Muscle layer of colon (tissue), 2 donors: ENCODE results near the gene PSAP.

Source experiments
- H3K27ac ChIP-seq: one replicate; pipeline ENCODE4 v1.7.0; 2013; ENCODE audit warnings: low read depth, mild to moderate bottlenecking, low read length, moderate library complexity
- H3K27me3 ChIP-seq, 2 donors: one replicate each; pipeline ENCODE4 v1.7.0; 2013; ENCODE audit warnings: low read length in 2 of 2, mild to moderate bottlenecking in 2 of 2; ENCODE audit not compliant: insufficient read depth in 2 of 2, control insufficient read depth in 1 of 2
- H3K36me3 ChIP-seq: one replicate; pipeline ENCODE4 v1.7.0; 2013; ENCODE audit warnings: mild to moderate bottlenecking, low read length; ENCODE audit not compliant: insufficient read depth
- H3K4me1 ChIP-seq: one replicate; pipeline ENCODE4 v1.7.0; 2013; ENCODE audit warnings: mild to moderate bottlenecking, low read length; ENCODE audit not compliant: insufficient read depth
- H3K4me3 ChIP-seq, 2 donors: one replicate each; pipeline ENCODE4 v1.7.0; 2013; ENCODE audit warnings: low read length in 2 of 2, low read depth in 1 of 2, mild to moderate bottlenecking in 1 of 2, moderate library complexity in 1 of 2
- H3K9ac ChIP-seq: one replicate; pipeline ENCODE4 v1.7.0; 2013; ENCODE audit warnings: low read length
- H3K9me3 ChIP-seq: one replicate; pipeline ENCODE4 v1.7.0; 2013; ENCODE audit warnings: mild to moderate bottlenecking, low read length
- donor health status: abdominal sarcoma.
- donor health status: Adenocarcinoma of cecum.

Gene PSAP

DNA sequence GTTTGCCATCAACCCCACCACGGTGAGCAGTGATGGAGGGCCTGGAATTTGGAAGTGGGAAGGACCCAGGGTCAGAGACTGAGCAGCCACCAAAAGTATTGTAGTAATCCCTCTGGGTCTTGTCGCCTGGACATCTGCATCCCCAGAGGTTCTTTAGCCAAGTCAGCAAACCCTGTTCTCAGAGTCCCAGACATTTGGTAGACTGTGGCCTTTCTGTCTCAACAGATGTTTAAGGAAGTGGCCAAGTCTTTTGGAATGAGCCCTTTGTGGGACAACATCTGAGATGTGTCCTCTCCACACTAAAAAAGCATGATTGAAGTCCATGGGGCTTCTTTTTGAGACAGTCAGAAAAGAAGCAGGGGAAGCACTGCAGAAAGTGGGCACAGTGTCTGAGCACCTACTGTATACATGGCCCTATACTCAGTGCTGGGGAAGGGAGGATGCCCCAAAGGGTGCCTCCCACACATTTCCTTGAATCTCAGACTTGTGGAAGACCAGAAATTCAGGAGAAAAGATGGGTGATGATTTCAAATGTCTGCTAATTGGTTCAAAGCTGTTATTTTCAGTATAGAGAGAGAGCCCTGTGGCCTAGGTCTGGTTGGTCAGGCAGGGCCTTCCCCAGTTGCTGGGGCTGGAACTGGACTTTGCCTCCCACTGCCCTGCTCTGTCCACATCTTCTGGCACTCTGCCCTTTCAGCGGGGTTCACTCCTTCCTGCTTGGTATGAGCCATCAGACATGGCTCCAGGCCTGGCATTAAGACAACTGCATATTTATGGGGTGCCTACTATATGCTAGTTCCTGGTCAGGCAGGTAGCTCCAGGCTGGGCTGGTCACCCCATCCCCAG, 51.2 kb downstream of the PSAP start:
- no peaks in the 10 kb centered on the region for H3K9me3 ChIP-seq
- H3K27ac ChIP-seq, result no peak overlapping the region
- H3K4me3 ChIP-seq, result no peak overlapping the region
- no peak overlapping the region for H3K9ac ChIP-seq
- H3K27me3 ChIP-seq, result no peaks in the 10 kb centered on the region
- H3K4me1 ChIP-seq, result no peaks in the 10 kb centered on the region
- no peaks in the 10 kb centered on the region for H3K36me3 ChIP-seq

DNA sequence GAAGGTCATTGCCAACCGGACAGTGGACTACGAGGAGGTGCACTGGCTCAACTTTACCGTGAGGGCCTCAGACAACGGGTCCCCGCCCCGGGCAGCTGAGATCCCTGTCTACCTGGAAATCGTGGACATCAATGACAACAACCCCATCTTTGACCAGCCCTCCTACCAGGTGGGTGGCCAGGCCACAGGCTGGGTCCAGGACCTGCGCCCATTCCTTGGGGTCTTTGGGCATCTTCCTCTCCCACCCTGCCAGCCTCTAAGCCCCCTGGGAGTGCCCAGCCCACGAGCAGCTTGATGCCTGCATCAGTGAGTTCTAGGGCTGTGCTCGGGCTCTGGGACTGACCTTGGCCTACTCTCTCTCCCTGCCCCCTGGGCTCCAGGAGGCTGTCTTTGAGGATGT, 51.9 kb downstream of the PSAP start:
- Histone ChIP-seq H3K27ac (no peak overlapping the region), H3K9ac (no peak overlapping the region), H3K36me3 (no peaks in the 10 kb centered on the region), H3K9me3 (peaks cover 3% of the 10 kb centered on the region), H3K4me3 (no peak overlapping the region), H3K4me1 (no peaks in the 10 kb centered on the region), H3K27me3 (no peaks in the 10 kb centered on the region)

DNA sequence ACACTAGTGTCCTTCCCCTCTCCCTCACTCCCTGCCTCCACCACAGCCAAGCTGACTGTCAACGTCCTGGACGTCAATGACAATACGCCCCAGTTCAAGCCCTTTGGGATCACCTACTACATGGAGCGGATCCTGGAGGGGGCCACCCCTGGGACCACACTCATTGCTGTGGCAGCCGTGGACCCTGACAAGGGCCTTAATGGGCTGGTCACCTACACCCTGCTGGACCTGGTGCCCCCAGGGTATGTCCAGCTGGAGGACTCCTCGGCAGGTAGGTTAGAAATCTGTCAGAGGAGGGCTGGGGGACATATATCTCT, 52.8 kb downstream of the PSAP start:
- Histone ChIP-seq H3K36me3 (no peaks in the 10 kb centered on the region), H3K4me3 (no peak overlapping the region), H3K27me3 (no peaks in the 10 kb centered on the region), H3K9ac (no peak overlapping the region), H3K9me3 (peaks cover 3% of the 10 kb centered on the region), H3K27ac (no peak overlapping the region), H3K4me1 (no peaks in the 10 kb centered on the region)

DNA sequence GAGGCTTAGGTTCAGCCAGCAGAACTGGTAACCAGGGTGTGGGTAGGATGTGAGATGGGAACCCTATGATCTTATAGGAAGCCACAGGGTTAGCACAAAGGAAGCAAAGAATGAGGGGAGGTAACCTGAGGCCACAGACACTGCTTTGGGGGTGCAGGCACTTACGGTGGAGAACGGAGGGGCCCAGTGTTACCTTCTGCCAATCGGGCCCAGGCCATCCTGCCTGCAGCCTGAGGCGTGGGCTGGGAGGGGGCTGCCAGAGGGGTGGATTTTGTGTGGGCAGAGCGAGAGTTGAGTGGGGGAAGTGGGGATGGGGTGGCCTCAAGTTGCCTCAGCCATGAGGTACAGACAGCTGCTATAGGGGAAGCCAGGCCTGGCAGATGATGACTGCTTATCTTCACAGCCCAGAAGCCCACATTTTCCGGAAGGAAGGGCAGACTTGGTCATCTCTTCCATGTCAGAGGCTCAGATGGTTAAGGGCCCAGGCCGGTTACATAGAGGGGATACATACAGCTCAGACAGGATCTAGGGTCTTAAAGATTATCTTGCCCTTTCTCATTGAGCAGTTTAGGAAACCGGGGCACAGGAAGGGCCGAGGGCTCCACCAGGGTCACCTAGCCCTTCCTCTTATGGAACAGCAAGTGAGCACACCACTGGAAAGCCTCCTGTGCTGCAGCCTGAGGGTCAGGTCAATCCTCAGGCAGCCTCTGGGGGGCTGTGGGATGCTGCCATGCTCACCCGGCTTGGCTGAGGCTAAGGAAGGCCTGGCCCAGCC, 53.3 kb downstream of the PSAP start:
- no peak overlapping the region for H3K4me3 ChIP-seq
- no peaks in the 10 kb centered on the region for H3K36me3 ChIP-seq
- no peaks in the 10 kb centered on the region for H3K27me3 ChIP-seq
- no peaks in the 10 kb centered on the region for H3K4me1 ChIP-seq
- H3K27ac ChIP-seq, result no peak overlapping the region
- no peak overlapping the region for H3K9ac ChIP-seq
- H3K9me3 ChIP-seq, result peaks cover 3% of the 10 kb centered on the region

DNA sequence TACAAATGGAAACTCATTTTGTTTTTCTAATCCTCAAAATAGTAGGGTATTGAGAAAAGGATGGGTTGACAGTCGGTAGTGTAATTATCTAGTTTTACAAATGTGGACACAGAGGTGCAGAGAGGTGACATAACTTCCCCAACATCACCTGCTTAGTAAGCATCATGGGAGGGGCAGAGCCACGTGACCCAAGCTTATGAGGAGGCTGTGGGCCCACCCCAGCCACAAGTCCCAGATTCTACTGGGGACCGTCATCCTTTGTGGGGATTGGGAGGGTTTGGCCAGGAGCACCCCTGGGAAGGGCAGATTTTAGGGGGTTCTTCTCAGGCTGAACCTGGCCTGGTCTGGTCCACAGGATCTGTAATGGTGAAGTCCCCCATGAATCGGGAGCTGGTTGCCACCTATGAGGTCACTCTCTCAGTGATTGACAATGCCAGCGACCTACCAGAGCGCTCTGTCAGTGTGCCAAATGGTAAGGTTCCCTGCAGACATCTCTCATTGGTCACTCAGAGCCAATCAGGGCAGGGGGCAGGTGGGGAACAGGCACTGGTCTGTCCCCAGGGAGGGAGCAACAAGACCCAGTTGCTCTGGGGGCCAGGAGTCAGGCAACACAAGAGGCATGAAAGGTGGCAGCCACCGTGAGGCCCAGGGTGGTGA, 54.2 kb downstream of the PSAP start:
- H3K4me1 ChIP-seq, result no peaks in the 10 kb centered on the region
- peaks cover 3% of the 10 kb centered on the region for H3K9me3 ChIP-seq
- H3K9ac ChIP-seq, result no peak overlapping the region
- H3K4me3 ChIP-seq, result no peak overlapping the region
- no peaks in the 10 kb centered on the region for H3K27me3 ChIP-seq
- H3K36me3 ChIP-seq, result no peaks in the 10 kb centered on the region
- H3K27ac ChIP-seq, result no peak overlapping the region

DNA sequence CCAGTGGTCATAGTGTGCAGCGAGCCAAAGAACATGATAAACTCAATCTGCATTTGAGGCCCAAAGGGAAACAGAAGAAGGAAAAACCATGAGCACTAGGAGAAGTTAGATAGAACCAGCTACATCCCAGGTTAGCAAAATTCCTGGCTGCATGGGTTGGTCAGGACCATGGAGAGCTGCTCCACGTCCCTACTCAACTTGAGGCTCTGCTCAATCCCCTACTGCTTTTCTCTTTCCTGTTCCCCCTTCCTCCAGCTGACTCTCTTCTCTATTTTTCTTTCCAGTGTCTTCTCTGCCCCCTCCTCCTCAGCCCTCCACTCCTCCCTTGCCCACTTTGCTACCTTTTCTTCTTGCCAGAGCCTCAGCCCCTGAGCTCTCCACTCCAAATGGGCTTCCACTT, 55.8 kb downstream of the PSAP start:
- Histone ChIP-seq H3K36me3 (no peaks in the 10 kb centered on the region), H3K9me3 (peaks cover 3% of the 10 kb centered on the region), H3K9ac (no peak overlapping the region), H3K27ac (no peak overlapping the region), H3K27me3 (no peaks in the 10 kb centered on the region), H3K4me1 (no peaks in the 10 kb centered on the region), H3K4me3 (no peak overlapping the region)

DNA sequence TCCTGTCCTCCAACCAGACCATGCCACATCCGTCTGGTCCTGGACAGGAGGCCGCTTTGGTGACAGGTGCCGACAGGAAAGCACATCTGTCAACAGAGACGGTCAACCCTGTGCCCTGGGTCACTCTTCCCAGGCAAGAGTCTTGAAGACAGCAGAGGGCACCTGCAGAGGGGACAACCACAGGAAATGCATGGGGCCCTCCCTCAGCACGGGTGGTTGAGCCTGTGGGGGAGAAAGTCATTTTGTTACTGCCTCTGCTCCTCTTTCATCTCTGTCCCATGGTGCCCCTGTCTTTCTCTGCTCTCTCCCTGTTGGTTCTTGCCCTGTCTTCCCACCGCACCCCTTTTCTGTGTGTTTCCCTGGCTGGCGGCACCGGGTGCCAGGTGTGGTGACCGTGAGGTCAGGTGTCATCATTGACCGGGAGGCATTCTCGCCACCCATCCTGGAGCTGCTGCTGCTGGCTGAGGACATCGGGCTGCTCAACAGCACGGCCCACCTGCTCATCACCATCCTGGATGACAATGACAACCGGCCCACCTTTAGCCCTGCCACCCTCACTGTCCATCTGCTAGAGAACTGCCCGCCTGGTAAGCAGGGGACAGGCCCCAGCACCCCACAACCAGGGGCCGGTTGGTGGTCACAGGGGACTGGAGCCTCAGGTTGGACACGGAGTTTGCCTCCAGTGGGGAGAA, 60.2 kb downstream of the PSAP start:
- Histone ChIP-seq H3K4me3 (no peak overlapping the region), H3K27ac (no peak overlapping the region), H3K9me3 (peaks cover 3% of the 10 kb centered on the region), H3K4me1 (no peaks in the 10 kb centered on the region), H3K36me3 (no peaks in the 10 kb centered on the region), H3K27me3 (no peaks in the 10 kb centered on the region), H3K9ac (no peak overlapping the region)

DNA sequence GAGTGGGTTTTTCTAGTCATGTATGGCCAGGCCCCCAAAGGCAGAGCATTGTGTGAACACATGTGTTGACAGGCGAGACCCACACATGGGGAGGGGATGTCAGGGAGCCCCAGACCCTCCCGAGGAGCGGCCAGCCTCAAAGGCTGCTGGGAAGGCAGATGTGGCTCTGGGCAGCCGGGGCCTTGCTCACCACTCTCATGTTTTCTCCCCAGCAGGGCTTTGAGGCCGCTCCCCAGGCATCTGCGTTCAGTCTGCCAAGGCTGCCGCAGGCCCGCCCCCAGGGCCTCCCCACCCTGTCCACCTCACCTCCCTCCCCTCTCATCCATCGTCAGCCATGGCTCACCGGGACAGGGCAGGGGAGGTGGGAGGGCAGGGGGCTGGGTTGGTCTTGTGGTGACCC, 61.2 kb downstream of the PSAP start:
- Histone ChIP-seq H3K27ac (no peak overlapping the region), H3K9ac (no peak overlapping the region)

DNA sequence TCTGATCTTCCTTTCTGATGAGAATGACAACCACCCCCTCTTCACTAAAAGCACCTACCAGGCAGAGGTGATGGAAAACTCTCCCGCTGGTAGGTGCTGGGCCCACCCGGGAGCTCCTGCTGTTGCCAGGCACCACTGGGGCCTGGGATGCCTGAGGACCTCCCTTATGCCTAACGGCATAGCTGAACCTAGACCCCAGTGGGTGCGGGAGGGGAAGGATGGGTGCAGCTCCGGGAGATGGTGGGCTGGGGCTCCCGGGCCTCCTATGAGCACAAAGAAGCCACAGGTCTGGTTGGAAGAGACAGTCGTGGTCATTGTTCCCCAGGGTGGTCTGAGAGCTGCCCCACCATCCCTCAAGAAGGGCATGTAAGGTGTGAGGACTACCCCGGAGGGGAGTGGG, 62.1 kb downstream of the PSAP start:
- Histone ChIP-seq H3K36me3 (no peaks in the 10 kb centered on the region), H3K4me1 (no peaks in the 10 kb centered on the region), H3K9me3 (no peaks in the 10 kb centered on the region), H3K27me3 (no peaks in the 10 kb centered on the region), H3K9ac (no peak overlapping the region), H3K4me3 (no peak overlapping the region), H3K27ac (no peak overlapping the region)

More for the DNA sequence above, 61.2 kb downstream of the PSAP start:
- H3K9me3 ChIP-seq, result peaks cover 3% of the 10 kb centered on the region
- H3K4me3 ChIP-seq, result no peak overlapping the region
- H3K36me3 ChIP-seq, result no peaks in the 10 kb centered on the region
- H3K27me3 ChIP-seq, result no peaks in the 10 kb centered on the region
- no peaks in the 10 kb centered on the region for H3K4me1 ChIP-seq

DNA sequence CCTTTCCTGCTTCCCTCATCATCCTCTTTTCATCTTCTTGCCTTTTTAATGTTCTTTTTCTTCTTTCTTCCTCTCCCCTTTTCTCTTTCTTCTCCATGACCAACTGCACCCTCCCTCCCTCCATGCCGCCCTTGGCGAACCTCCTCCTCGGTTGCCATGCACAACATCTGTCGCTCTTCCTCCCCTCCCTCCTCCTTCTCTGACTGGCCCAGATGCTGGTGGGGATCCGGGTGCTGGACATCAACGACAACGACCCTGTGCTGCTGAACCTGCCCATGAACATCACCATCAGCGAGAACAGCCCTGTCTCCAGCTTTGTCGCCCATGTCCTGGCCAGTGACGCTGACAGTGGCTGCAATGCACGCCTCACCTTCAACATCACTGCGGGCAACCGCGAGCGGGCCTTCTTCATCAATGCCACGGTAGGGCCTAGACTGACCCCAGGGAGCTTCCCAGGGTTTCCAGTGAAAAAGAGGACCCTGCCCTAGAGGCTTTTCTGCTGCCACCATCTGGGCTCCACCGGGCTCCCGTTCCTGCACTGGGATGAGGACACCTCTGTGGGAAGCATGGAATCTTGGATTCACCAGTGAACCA, 66.3 kb downstream of the PSAP start:
- no peak overlapping the region for H3K27ac ChIP-seq
- no peak overlapping the region for H3K9ac ChIP-seq

More for the DNA sequence above, 66.3 kb downstream of the PSAP start:
- Histone ChIP-seq H3K4me3 (no peak overlapping the region), H3K36me3 (no peaks in the 10 kb centered on the region), H3K4me1 (no peaks in the 10 kb centered on the region), H3K27me3 (no peaks in the 10 kb centered on the region), H3K9me3 (no peaks in the 10 kb centered on the region)
